OCI-LY7 (cell line): ENCODE data around the gene UPF2. TPM values are rescaled to one million over a fixed set of nuclear protein-coding genes. Genes with fewer than 3 reads are reported as not detected.

ENCODE experiments used
- BruUV-seq: library from RNA; stranded (reverse); fragments of 400-500 nt; replicated peaks from 2 replicates; lab custom pipeline; 2021; lab: Mats Ljungman, UMichigan
- CTCF ChIA-PET: fragments of 300-600 bp; sonication (Branson Sonifier 250); formaldehyde crosslinking; loops from one replicate; lab custom pipeline; 2022; ENCODE audit warnings: antibody characterized with exemption; ENCODE audit not compliant: unreplicated experiment; lab: Charles Lee
- POLR2A ChIA-PET: fragments of 300-600 bp; sonication (Branson Sonifier 250); formaldehyde crosslinking; loops from one replicate; lab custom pipeline; 2022; ENCODE audit warnings: antibody characterized with exemption; lab: Charles Lee
- DNase-seq: peaks from one replicate; pipeline ENCODE4 v3.0.0-alpha.2; 2015; ENCODE audit warnings: low spot score
- H2AFZ ChIP-seq: fragments of 200-600 bp; sonication (generic), shearing (Covaris generic); 2 replicates; pipeline ENCODE4 v1.6.1; 2014; ENCODE audit warnings: mild to moderate bottlenecking, antibody characterized with exemption, low read length, moderate library complexity
- H3K27ac ChIP-seq: fragments of 200-600 bp; sonication (generic); 2 replicates; pipeline ENCODE4 v1.5.1; 2014; ENCODE audit warnings: mixed run types, low read depth, mild to moderate bottlenecking, moderate library complexity, low read length, inconsistent platforms; ENCODE audit not compliant: poor library complexity, severe bottlenecking
- H3K36me3 ChIP-seq: fragments of 200-600 bp; sonication (generic); 2 replicates; pipeline ENCODE4 v1.6.1; 2014; ENCODE audit warnings: mild to moderate bottlenecking, antibody characterized with exemption, low read length, moderate library complexity, mixed read lengths; ENCODE audit not compliant: insufficient read depth
- H3K4me1 ChIP-seq: fragments of 200-600 bp; sonication (generic); 2 replicates; pipeline ENCODE4 v1.5.1; 2014; ENCODE audit warnings: mild to moderate bottlenecking, low read length; ENCODE audit not compliant: insufficient read depth, poor library complexity, severe bottlenecking
- H3K4me2 ChIP-seq: fragments of 200-600 bp; sonication (generic); 2 replicates; pipeline ENCODE4 v1.6.1; 2014; ENCODE audit warnings: mild to moderate bottlenecking, low read length
- H3K4me3 ChIP-seq: fragments of 200-600 bp; sonication (generic); 2 replicates; pipeline ENCODE4 v1.5.1; 2014; ENCODE audit warnings: mild to moderate bottlenecking, low read depth, low read length; ENCODE audit not compliant: poor library complexity, severe bottlenecking
- H3K79me2 ChIP-seq: fragments of 200-600 bp; sonication (generic); 2 replicates; pipeline ENCODE4 v1.6.1; 2016; ENCODE audit warnings: low read depth, mild to moderate bottlenecking, low read length, moderate library complexity, mixed read lengths; ENCODE audit not compliant: insufficient read depth
- H3K9me2 ChIP-seq: fragments of 200-600 bp; sonication (generic); 2 replicates; pipeline ENCODE4 v1.6.1; 2016; ENCODE audit warnings: mild to moderate bottlenecking, low read length, mixed read lengths; ENCODE audit not compliant: insufficient read depth
- H3K9me3 ChIP-seq: fragments of 200-600 bp; sonication (generic); 2 replicates; pipeline ENCODE4 v1.6.1; 2014; ENCODE audit warnings: mild to moderate bottlenecking, mixed run types, low read length, mixed read lengths
- H4K20me1 ChIP-seq: fragments of 200-600 bp; sonication (generic); 2 replicates; pipeline ENCODE4 v1.6.1; 2014; ENCODE audit warnings: mild to moderate bottlenecking, antibody characterized with exemption, low read length, moderate library complexity, mixed read lengths; ENCODE audit not compliant: insufficient read depth
- CTCF ChIP-seq: fragments of 200-600 bp; sonication (generic); conservative IDR thresholded peaks from 2 replicates; pipeline ENCODE4 v1.5.1; 2014; ENCODE audit warnings: mild to moderate bottlenecking, antibody characterized with exemption, low read length, moderate library complexity, mixed read lengths
- EZH2phosphoT487 ChIP-seq: fragments of 200-600 bp; sonication (generic); IDR thresholded peaks from 2 replicates; pipeline ENCODE4 v1.6.1; 2018; ENCODE audit warnings: low read depth, borderline replicate concordance, mild to moderate bottlenecking, mixed run types, antibody characterized with exemption, low read length, moderate library complexity, mixed read lengths
- intact Hi-C: fragments of 100-400 bp; cut with micrococcal nuclease; formaldehyde crosslinking; loops from one replicate; pipeline ENCODE4 v1.10.0; 2022; ENCODE audit not compliant: unreplicated experiment
- total RNA-seq, 2 experiments: library from RNA; depleted of rRNA in 1 of 2; stranded (reverse); fragments of >200 nt in 1 of 2; shearing (Covaris generic) in 1 of 2; gene quantifications; 2 replicates each; pipeline ENCODE4 v1.2.3, GENCODE V29; 2014 to 2022

The UPF2 gene
- total RNA-seq, 2 experiments from 2014 or later, result 24.8 to 46.8 TPM

GRCh38 chr10:11934262-11934661 is 108.3 kb downstream of the UPF2 start:
- no peak for DNase-seq
- H3K4me2 ChIP-seq, result no peak overlapping the region
- intact Hi-C loops, result no loop called here
- TF ChIP-seq EZH2phosphoT487 (no peak), CTCF (no peak)
- no peak overlapping the region for H2AFZ ChIP-seq
- ChIA-PET POLR2A (interaction anchor here (0.8 kb wide), 1 partner anchor 11 kb away, joined by 3 read pairs; no protein-coding TSS in a partner anchor), CTCF (no interaction called here)
- H3K4me1 ChIP-seq, result no peaks in the 10 kb centered on the region
- H3K79me2 ChIP-seq, result no peaks in the 10 kb centered on the region
- H4K20me1 ChIP-seq, result no peaks in the 10 kb centered on the region
- H3K4me3 ChIP-seq, result no peak overlapping the region
- no peak overlapping the region for H3K27ac ChIP-seq
- no peaks in the 10 kb centered on the region for H3K9me2 ChIP-seq
- no peaks in the 10 kb centered on the region for H3K9me3 ChIP-seq
- no TSS peak for BruUV-seq
- H3K36me3 ChIP-seq, result peaks cover 81% of the 10 kb centered on the region

- Histone ChIP-seq H3K9me3 (no peaks in the 10 kb centered on the region), H3K79me2 (no peaks in the 10 kb centered on the region), H4K20me1 (no peaks in the 10 kb centered on the region), H3K9me2 (no peaks in the 10 kb centered on the region), H3K4me1 (no peaks in the 10 kb centered on the region), H2AFZ (no peak overlapping the region), H3K27ac (no peak overlapping the region), H3K4me3 (no peak overlapping the region), H3K36me3 (peaks cover 82% of the 10 kb centered on the region), H3K4me2 (no peak overlapping the region)
- no peak for DNase-seq
- ChIA-PET POLR2A (interaction anchor here (0.8 kb wide), 1 partner anchor 11 kb away, joined by 3 read pairs; no protein-coding TSS in a partner anchor), CTCF (no interaction called here)
- no TSS peak for BruUV-seq
- intact Hi-C loops, result no loop called here
- no peak for TF ChIP-seq EZH2phosphoT487
- no peak for TF ChIP-seq CTCF
Observed at GRCh38 chr10:11933577-11934223, 108.9 kb downstream of the UPF2 start.

- no TSS peak for BruUV-seq
- H3K27ac ChIP-seq, result no peak overlapping the region
- intact Hi-C loops, result no loop called here
Observed at GRCh38 chr10:11931038-11931437, 111.6 kb downstream of the UPF2 start.

More at GRCh38 chr10:11931038-11931437, 111.6 kb downstream of the UPF2 start:
- Histone ChIP-seq H4K20me1 (no peaks in the 10 kb centered on the region), H3K36me3 (peaks cover 84% of the 10 kb centered on the region), H3K9me2 (no peaks in the 10 kb centered on the region), H3K79me2 (no peaks in the 10 kb centered on the region), H3K4me2 (no peak overlapping the region), H3K4me3 (no peak overlapping the region), H3K4me1 (no peaks in the 10 kb centered on the region), H2AFZ (no peak overlapping the region), H3K9me3 (no peaks in the 10 kb centered on the region)
- DNase-seq, result no peak
- POLR2A ChIA-PET, result interaction anchor here (0.6 kb wide), 1 partner anchor 17 kb away, joined by 3 read pairs; no protein-coding TSS in a partner anchor
- no peak for TF ChIP-seq EZH2phosphoT487
- no peak for TF ChIP-seq CTCF
- CTCF ChIA-PET, result no interaction called here
